K562 (cell line): ENCODE data around the gene CFP. TPM values are rescaled to one million over a fixed set of nuclear protein-coding genes. Genes with fewer than 3 reads are reported as not detected.

Source experiments
- ATAC-seq: fragments of 200-7000 bp; cut with Tn5 transposase; 3 replicates; pipeline ENCODE4 v1.9.1; 2020; ENCODE audit warnings: moderate library complexity
- BruUV-seq: library from RNA; stranded (reverse); fragments of 400-500 nt; replicated peaks from 2 replicates; lab custom pipeline; 2021; lab: Mats Ljungman, UMichigan
- CTCF ChIA-PET: fragments of 300-600 bp; formaldehyde crosslinking; extraction: SDS; loops from one replicate; lab custom pipeline; 2021; ENCODE audit warnings: low intra/inter-chr PET ratio; lab: Yijun Ruan, JAX
- POLR2A ChIA-PET: fragments of 300-600, 350-650 bp; sonication (Branson Sonifier 250); formaldehyde crosslinking; extraction: SDS; loops from one replicate; lab custom pipeline; 2021; ENCODE audit warnings: antibody characterized with exemption, inconsistent platforms; lab: Yijun Ruan, JAX
- DNase-seq, 4 experiments: peaks; one replicate each; pipeline versions ENCODE4 v3.0.0 to v3.0.0-alpha.2; 2011 to 2018; ENCODE audit warnings: low spot score in 3 of 4, mixed read lengths in 3 of 4; ENCODE audit errors: extremely low read depth in 1 of 4
- FAIRE-seq: peaks from 2 replicates; lab custom pipeline; 2011; peaks lifted over from hg19 to GRCh38; lab: Jason Lieb, UNC
- H2AFZ ChIP-seq: 2 replicates; pipeline ENCODE4 v1.6.0; 2011; ENCODE audit warnings: low read depth, low read length, control low read depth, inconsistent platforms
- H3K27ac ChIP-seq: fragments of 200-600 bp; 3 replicates; pipeline ENCODE4 v1.8.0; 2011; ENCODE audit warnings: low read depth, mild to moderate bottlenecking, control low read depth, inconsistent platforms, low read length, moderate library complexity, mixed read lengths; ENCODE audit errors: extremely low read depth
- H3K27me3 ChIP-seq, 2 experiments: fragments of 300-600 bp in 1 of 2; 2 replicates in 1 of 2; 3 replicates in 1 of 2; pipeline versions ENCODE4 v1.6.0 to v1.8.0; 2011; ENCODE audit warnings: inconsistent platforms in 2 of 2, low read length in 2 of 2, mild to moderate bottlenecking in 1 of 2, mixed read lengths in 1 of 2, moderate library complexity in 1 of 2; ENCODE audit not compliant: control insufficient read depth in 2 of 2, insufficient read depth in 2 of 2
- H3K36me3 ChIP-seq: fragments of 300-600 bp; 3 replicates; pipeline ENCODE4 v1.8.0; 2011; ENCODE audit warnings: mild to moderate bottlenecking, low read length, inconsistent platforms; ENCODE audit not compliant: control insufficient read depth, insufficient read depth
- H3K4me1 ChIP-seq, 2 experiments: fragments of 200-600 bp in 1 of 2; replicated peaks in 1 of 2; 2 replicates in 1 of 2; 3 replicates in 1 of 2; pipeline versions ENCODE4 v1.5.1 to v1.8.0; 2011; ENCODE audit warnings: inconsistent platforms in 2 of 2, low read length in 2 of 2, mild to moderate bottlenecking in 1 of 2, mixed read lengths in 1 of 2, moderate library complexity in 1 of 2; ENCODE audit not compliant: control insufficient read depth in 2 of 2, insufficient read depth in 2 of 2
- H3K4me2 ChIP-seq: 2 replicates; pipeline ENCODE4 v1.6.1; 2011; ENCODE audit warnings: low read length, control low read depth, inconsistent platforms, mixed read lengths; ENCODE audit not compliant: insufficient read depth
- H3K4me3 ChIP-seq: fragments of 200-600 bp; sonication (generic), shearing (Covaris generic); 2 replicates; pipeline ENCODE4 v1.5.1; 2016; ENCODE audit warnings: control low read depth, inconsistent platforms
- H3K79me2 ChIP-seq: fragments of 200-600 bp; 3 replicates; pipeline ENCODE4 v1.8.0; 2011; ENCODE audit warnings: low read length, inconsistent platforms; ENCODE audit not compliant: control insufficient read depth, insufficient read depth
- H3K9ac ChIP-seq, 2 experiments: 2 replicates each; pipeline versions ENCODE4 v1.6.0 to v1.6.1; 2011; ENCODE audit warnings: low read depth in 2 of 2, low read length in 2 of 2, control low read depth in 1 of 2, inconsistent platforms in 1 of 2, mild to moderate bottlenecking in 1 of 2, mixed read lengths in 1 of 2; ENCODE audit not compliant: insufficient read depth in 1 of 2
- H3K9me1 ChIP-seq: one replicate; pipeline ENCODE4 v1.6.0; 2011; ENCODE audit warnings: inconsistent platforms, mild to moderate bottlenecking, low read length, moderate library complexity; ENCODE audit not compliant: control insufficient read depth, insufficient read depth
- H3K9me3 ChIP-seq: replicated peaks from 2 replicates; pipeline ENCODE4 v1.5.1; 2011; ENCODE audit warnings: low read depth, low read length, inconsistent platforms; ENCODE audit not compliant: control insufficient read depth, insufficient read depth
- H4K20me1 ChIP-seq: replicated peaks from 2 replicates; pipeline ENCODE4 v1.6.1; 2011; ENCODE audit warnings: low read length, inconsistent platforms, mixed read lengths; ENCODE audit not compliant: control insufficient read depth, insufficient read depth
- BCOR ChIP-seq: fragments of 450-650 bp; IDR thresholded peaks from 2 replicates; pipeline ENCODE4 v1.6.1; 2016
- BHLHE40 ChIP-seq: IDR thresholded peaks from 2 replicates; pipeline ENCODE4 v1.6.1; 2011; ENCODE audit warnings: low read length, improper control_type of control experiment
- EGR1 ChIP-seq: fragments of 450-650 bp; conservative IDR thresholded peaks from 2 replicates; pipeline ENCODE4 v1.6.1; 2017; ENCODE audit warnings: mild to moderate bottlenecking
- NR3C1 ChIP-seq: sonication (generic); formaldehyde crosslinking; IDR thresholded peaks from 2 replicates; pipeline ENCODE4 v1.8.1; 2022; ENCODE audit warnings: missing genetic modification reagents
- POLR3A ChIP-seq: IDR thresholded peaks from 2 replicates; pipeline ENCODE4 v1.6.1; 2011; ENCODE audit warnings: borderline replicate concordance, mild to moderate bottlenecking, moderate library complexity; ENCODE audit not compliant: insufficient read length, insufficient read depth; ENCODE audit errors: extremely low read depth
- RBBP5 ChIP-seq: fragments of 200-600 bp; sonication (generic); IDR thresholded peaks from 2 replicates; pipeline ENCODE4 v1.6.1; 2012; ENCODE audit warnings: borderline replicate concordance, mild to moderate bottlenecking, low read length, control low read depth, inconsistent platforms; ENCODE audit not compliant: insufficient read depth, poor library complexity, severe bottlenecking
- SAFB ChIP-seq: fragments of 200-400 bp; formaldehyde crosslinking; IDR thresholded peaks from 2 replicates; pipeline ENCODE4 v1.6.1; 2017; ENCODE audit warnings: low read depth, low read length, borderline replicate concordance
- ZNF121 ChIP-seq: sonication (generic); formaldehyde crosslinking; conservative IDR thresholded peaks from 2 replicates; pipeline ENCODE4 v1.8.0; 2022; ENCODE audit warnings: missing genetic modification reagents
- ZNF586 ChIP-seq: fragments of 450-650 bp; formaldehyde crosslinking; conservative IDR thresholded peaks from 2 replicates; pipeline ENCODE4 v1.4.0; 2020; ENCODE audit warnings: mild to moderate bottlenecking, moderate library complexity
- WGBS: fragments of 100-300 bp; shearing (Covaris generic); methylation state at CpG from one replicate; pipeline ENCODE4 v1.1.6; 2016; ENCODE audit warnings: low coverage, mixed read lengths; ENCODE audit not compliant: insufficient coverage; ENCODE audit errors: missing lambda C conversion rate; 5-methylcytosine and 5-hydroxymethylcytosine counted together
- in situ Hi-C: fragments of 300-500 bp; cut with MboI; formaldehyde crosslinking; loops from 4 replicates; pipeline ENCODE4 v1.15.0; 2018; ENCODE audit warnings: inconsistent platforms, mixed read lengths
- intact Hi-C: fragments of 100-400 bp; cut with micrococcal nuclease; formaldehyde crosslinking; loops from 2 replicates; pipeline ENCODE4 v1.14.2; 2022
- polyA plus RNA-seq, 8 experiments: library from polyadenylated mRNA; depleted of rRNA in 4 of 8; stranded (reverse) in 5 of 8; unstranded in 3 of 8; fragments of >200 nt; fragmentation: Nextera tagmentation in 2 of 8; fragmentation: Illumina TruSeq in 1 of 8; extraction: Ambion mirVana in 2 of 8; extraction: Trizol in 1 of 8; gene quantifications; 2 replicates each; pipeline versions ENCODE4 v1.2.1 to v1.2.3, GENCODE V29; 2011 to 2014; ENCODE audit warnings: inconsistent platforms in 1 of 8, missing spikeins in 1 of 8
- total RNA-seq, 7 experiments: library from RNA; depleted of rRNA in 6 of 7; stranded (reverse); fragments of >200 nt in 6 of 7; fragmentation: Illumina TruSeq in 2 of 7; extraction: Trizol in 2 of 7; gene quantifications; 2 replicates each; pipeline versions ENCODE4 v1.2.1 to v1.2.3, GENCODE V29; 2011 to 2021; ENCODE audit warnings: low replicate concordance in 1 of 7
- TF ChIP-seq, protein P1 (sequence below): fragments of 450-650 bp; IDR thresholded peaks from 2 replicates; pipeline ENCODE4 v1.6.1; 2018; ENCODE audit not compliant: partially characterized antibody

The CFP gene
- total and polyA plus RNA-seq, 9 of the 15 experiments (the other 6 are each of a cell fraction or from before 2014, with no cell fraction given): 0.18 to 2.0 (median 0.55) TPM

DNA sequence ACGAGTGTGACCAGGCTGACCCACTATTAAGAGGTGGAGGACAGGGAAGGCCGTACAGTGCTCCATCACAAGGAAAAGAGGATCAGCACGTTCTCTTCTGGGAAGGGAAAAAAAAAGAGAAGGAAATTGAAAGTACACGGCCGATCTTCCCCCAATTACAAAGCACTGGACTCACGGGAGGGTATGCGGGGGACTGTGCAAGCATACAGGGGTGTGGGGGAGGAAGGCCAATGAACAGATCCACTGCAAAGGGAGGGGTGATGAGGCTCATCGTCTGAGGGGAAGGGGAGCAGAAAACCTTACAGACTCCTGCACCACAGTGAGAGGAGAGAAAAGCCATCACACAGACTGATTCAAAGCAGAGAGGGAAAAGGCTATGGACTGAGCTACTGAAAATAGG lies 19.5 kb upstream of the CFP start:
- peak overlapping the region; percentile 85 for H3K4me3 ChIP-seq
- 12% methylated on average over 5 of the region's 8 CpGs for WGBS
- no peak overlapping the region for H2AFZ ChIP-seq
- ChIA-PET POLR2A (no interaction called here), CTCF (no interaction called here)
- peak overlapping the region; percentile 93 for H3K4me2 ChIP-seq
- H3K36me3 ChIP-seq: peaks cover 69% of the 10 kb centered on the region; the same call in 2 of the 3 replicates
- no peaks in the 10 kb centered on the region for H4K20me1 ChIP-seq
- DNase-seq: peak in 2 of 4 experiments; percentile 26 to 31
- BruUV-seq: no TSS peak
- peaks cover 54% of the 10 kb centered on the region for H3K79me2 ChIP-seq
- H3K9me1 ChIP-seq: peaks cover 5% of the 10 kb centered on the region
- TF ChIP-seq POLR3A: no peak
- TF ChIP-seq ZNF586 (CRISPR knock-in tag): no peak
- TF ChIP-seq SAFB: no peak
- TF ChIP-seq EGR1: peak; percentile 57
- TF ChIP-seq ZNF121 (CRISPR knock-in tag): no peak
- no peak for TF ChIP-seq BCOR
- TF ChIP-seq NR3C1: no peak
- TF ChIP-seq RBBP5: peak; percentile 14
- TF ChIP-seq, protein P1, sequence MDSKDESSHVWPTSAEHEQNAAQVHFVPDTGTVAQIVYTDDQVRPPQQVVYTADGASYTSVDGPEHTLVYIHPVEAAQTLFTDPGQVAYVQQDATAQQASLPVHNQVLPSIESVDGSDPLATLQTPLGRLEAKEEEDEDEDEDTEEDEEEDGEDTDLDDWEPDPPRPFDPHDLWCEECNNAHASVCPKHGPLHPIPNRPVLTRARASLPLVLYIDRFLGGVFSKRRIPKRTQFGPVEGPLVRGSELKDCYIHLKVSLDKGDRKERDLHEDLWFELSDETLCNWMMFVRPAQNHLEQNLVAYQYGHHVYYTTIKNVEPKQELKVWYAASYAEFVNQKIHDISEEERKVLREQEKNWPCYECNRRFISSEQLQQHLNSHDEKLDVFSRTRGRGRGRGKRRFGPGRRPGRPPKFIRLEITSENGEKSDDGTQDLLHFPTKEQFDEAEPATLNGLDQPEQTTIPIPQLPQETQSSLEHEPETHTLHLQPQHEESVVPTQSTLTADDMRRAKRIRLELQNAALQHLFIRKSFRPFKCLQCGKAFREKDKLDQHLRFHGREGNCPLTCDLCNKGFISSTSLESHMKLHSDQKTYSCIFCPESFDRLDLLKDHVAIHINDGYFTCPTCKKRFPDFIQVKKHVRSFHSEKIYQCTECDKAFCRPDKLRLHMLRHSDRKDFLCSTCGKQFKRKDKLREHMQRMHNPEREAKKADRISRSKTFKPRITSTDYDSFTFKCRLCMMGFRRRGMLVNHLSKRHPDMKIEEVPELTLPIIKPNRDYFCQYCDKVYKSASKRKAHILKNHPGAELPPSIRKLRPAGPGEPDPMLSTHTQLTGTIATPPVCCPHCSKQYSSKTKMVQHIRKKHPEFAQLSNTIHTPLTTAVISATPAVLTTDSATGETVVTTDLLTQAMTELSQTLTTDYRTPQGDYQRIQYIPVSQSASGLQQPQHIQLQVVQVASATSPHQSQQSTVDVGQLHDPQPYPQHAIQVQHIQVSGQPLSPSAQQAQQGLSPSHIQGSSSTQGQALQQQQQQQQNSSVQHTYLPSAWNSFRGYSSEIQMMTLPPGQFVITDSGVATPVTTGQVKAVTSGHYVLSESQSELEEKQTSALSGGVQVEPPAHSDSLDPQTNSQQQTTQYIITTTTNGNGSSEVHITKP: peak; percentile 60
- peak; percentile 11; the same call in 1 of the 2 replicates for TF ChIP-seq BHLHE40
- TF ChIP-seq, all 486 proteins: peak for 4
- Histone ChIP-seq H3K27me3 (no peaks in the 10 kb centered on the region), H3K4me1 (peaks cover 21 to 29% of the 10 kb centered on the region in 2 experiments; a peak in 4 of 5 replicates), H3K9me3 (no peaks in the 10 kb centered on the region), H3K27ac (peak overlapping the region; percentile 88), H3K9ac (peak overlapping the region; percentile 73 to 88; a peak in 3 of 4 replicates)
- no peak for ATAC-seq
- in situ Hi-C loops (no loop called here), intact Hi-C loops (loop anchor here (5.0 kb wide), 1 partner anchor 87 kb away; the partner anchor contains the start of gene ARAF)
- FAIRE-seq: no peak
